ENCODE measurements around the gene LDHB.
"Not testable (repeated sequence)": the region's sequence is repeated elsewhere in the genome, so short reads cannot be mapped to it uniquely, and the experiment has no call there.

Gene LDHB

GRCh38 chr12:21675641-21676040, 18.0 kb upstream of the LDHB start:
- Mint-ChIP-seq H3K4me3 (no peak overlapping the region), H3K9me3 (no peaks in the 10 kb centered on the region), H3K27ac (no peak overlapping the region), H3K36me3 (ENCODE audit: low read depth) (peaks cover 2% of the 10 kb centered on the region), H3K27me3 (ENCODE audit: low read depth) (peaks cover 7% of the 10 kb centered on the region), H3K4me1 (ENCODE audit: low read depth) (peaks cover 35% of the 10 kb centered on the region)
- no peak for DNase-seq (ENCODE audit: low spot score)

- DNase-seq (ENCODE audit: low spot score): no peak
- Mint-ChIP-seq H3K36me3 (ENCODE audit: low read depth) (peaks cover 2% of the 10 kb centered on the region), H3K27ac (no peak overlapping the region), H3K27me3 (ENCODE audit: low read depth) (peaks cover 12% of the 10 kb centered on the region), H3K4me3 (no peak overlapping the region), H3K4me1 (ENCODE audit: low read depth) (peaks cover 35% of the 10 kb centered on the region), H3K9me3 (no peaks in the 10 kb centered on the region)
These were observed 17.5 kb upstream of the LDHB start for GRCh38 chr12:21675096-21675495.

- DNase-seq (ENCODE audit: low spot score); H3K36me3 Mint-ChIP-seq (ENCODE audit: low read depth); H3K4me3 Mint-ChIP-seq; H3K9me3 Mint-ChIP-seq; H3K27ac Mint-ChIP-seq: not testable (repeated sequence)
- H3K27me3 Mint-ChIP-seq (ENCODE audit: low read depth): peaks cover 20% of the 10 kb centered on the region
- peaks cover 29% of the 10 kb centered on the region for H3K4me1 Mint-ChIP-seq (ENCODE audit: low read depth)
These were observed 16.3 kb upstream of the LDHB start for GRCh38 chr12:21673830-21674552.

GRCh38 chr12:21672146-21672545, 14.5 kb upstream of the LDHB start:
- no peak for DNase-seq (ENCODE audit: low spot score)
- H3K27ac Mint-ChIP-seq: no peak overlapping the region
- no peaks in the 10 kb centered on the region for H3K36me3 Mint-ChIP-seq (ENCODE audit: low read depth)
- no peaks in the 10 kb centered on the region for H3K9me3 Mint-ChIP-seq
- H3K4me1 Mint-ChIP-seq (ENCODE audit: low read depth): peaks cover 12% of the 10 kb centered on the region
- peaks cover 29% of the 10 kb centered on the region for H3K27me3 Mint-ChIP-seq (ENCODE audit: low read depth)
- no peak overlapping the region for H3K4me3 Mint-ChIP-seq

- no peak for DNase-seq (ENCODE audit: low spot score)
- Mint-ChIP-seq H3K9me3 (no peaks in the 10 kb centered on the region), H3K27ac (no peak overlapping the region), H3K27me3 (ENCODE audit: low read depth) (peaks cover 28% of the 10 kb centered on the region), H3K4me1 (ENCODE audit: low read depth) (no peaks in the 10 kb centered on the region), H3K36me3 (ENCODE audit: low read depth) (no peaks in the 10 kb centered on the region), H3K4me3 (no peak overlapping the region)
These were observed 9.1 kb upstream of the LDHB start for GRCh38 chr12:21666722-21667121.

GRCh38 chr12:21665816-21666215, 8.2 kb upstream of the LDHB start:
- H3K36me3 Mint-ChIP-seq (ENCODE audit: low read depth): no peaks in the 10 kb centered on the region
- H3K4me3 Mint-ChIP-seq: no peak overlapping the region
- peaks cover 26% of the 10 kb centered on the region for H3K27me3 Mint-ChIP-seq (ENCODE audit: low read depth)
- no peaks in the 10 kb centered on the region for H3K9me3 Mint-ChIP-seq
- no peaks in the 10 kb centered on the region for H3K4me1 Mint-ChIP-seq (ENCODE audit: low read depth)
- DNase-seq (ENCODE audit: low spot score): no peak
- no peak overlapping the region for H3K27ac Mint-ChIP-seq

- no peaks in the 10 kb centered on the region for H3K9me3 Mint-ChIP-seq
- H3K4me1 Mint-ChIP-seq (ENCODE audit: low read depth): peaks cover 13% of the 10 kb centered on the region
- H3K27ac Mint-ChIP-seq: no peak overlapping the region
- H3K27me3 Mint-ChIP-seq (ENCODE audit: low read depth): peaks cover 3% of the 10 kb centered on the region
- no peak overlapping the region for H3K4me3 Mint-ChIP-seq
- no peak for DNase-seq (ENCODE audit: low spot score)
- H3K36me3 Mint-ChIP-seq (ENCODE audit: low read depth): peaks cover 5% of the 10 kb centered on the region
These were observed 4.6 kb upstream of the LDHB start for GRCh38 chr12:21662122-21662792.

- H3K27me3 Mint-ChIP-seq (ENCODE audit: low read depth); H3K36me3 Mint-ChIP-seq (ENCODE audit: low read depth); DNase-seq (ENCODE audit: low spot score); H3K9me3 Mint-ChIP-seq; H3K4me3 Mint-ChIP-seq; H3K27ac Mint-ChIP-seq: not testable (repeated sequence)
- H3K4me1 Mint-ChIP-seq (ENCODE audit: low read depth): peaks cover 13% of the 10 kb centered on the region
These were observed 3.9 kb upstream of the LDHB start for GRCh38 chr12:21661396-21662093.

- Mint-ChIP-seq H3K9me3 (no peaks in the 10 kb centered on the region), H3K36me3 (ENCODE audit: low read depth) (peaks cover 29% of the 10 kb centered on the region), H3K4me3 (no peak overlapping the region), H3K4me1 (ENCODE audit: low read depth) (peaks cover 28% of the 10 kb centered on the region), H3K27me3 (ENCODE audit: low read depth) (no peaks in the 10 kb centered on the region), H3K27ac (no peak overlapping the region)
- no peak for DNase-seq (ENCODE audit: low spot score)
These were observed 1.7 kb upstream of the LDHB start for GRCh38 chr12:21659383-21659782.

- peak; percentile 33 for DNase-seq (ENCODE audit: low spot score)
- Mint-ChIP-seq H3K36me3 (ENCODE audit: low read depth) (peaks cover 48% of the 10 kb centered on the region), H3K27me3 (ENCODE audit: low read depth) (no peaks in the 10 kb centered on the region), H3K9me3 (no peaks in the 10 kb centered on the region), H3K27ac (peak overlapping the region; percentile 99), H3K4me1 (ENCODE audit: low read depth) (peaks cover 44% of the 10 kb centered on the region), H3K4me3 (peak overlapping the region; percentile 99)
These were observed 727 bp downstream of the LDHB start for GRCh38 chr12:21656905-21657325.

GRCh38 chr12:21655591-21655990, 2.1 kb downstream of the LDHB start:
- H3K27ac Mint-ChIP-seq: peak overlapping the region; percentile 68
- peaks cover 56% of the 10 kb centered on the region for H3K4me1 Mint-ChIP-seq (ENCODE audit: low read depth)
- peak overlapping the region; percentile 99 for H3K4me3 Mint-ChIP-seq
- DNase-seq (ENCODE audit: low spot score): no peak
- no peaks in the 10 kb centered on the region for H3K27me3 Mint-ChIP-seq (ENCODE audit: low read depth)
- H3K9me3 Mint-ChIP-seq: no peaks in the 10 kb centered on the region
- H3K36me3 Mint-ChIP-seq (ENCODE audit: low read depth): peaks cover 61% of the 10 kb centered on the region

- H3K4me3 Mint-ChIP-seq: no peak overlapping the region
- no peaks in the 10 kb centered on the region for H3K27me3 Mint-ChIP-seq (ENCODE audit: low read depth)
- H3K36me3 Mint-ChIP-seq (ENCODE audit: low read depth): peaks cover 83% of the 10 kb centered on the region
- no peak overlapping the region for H3K27ac Mint-ChIP-seq
- DNase-seq (ENCODE audit: low spot score): no peak
- H3K4me1 Mint-ChIP-seq (ENCODE audit: low read depth): peaks cover 59% of the 10 kb centered on the region
- no peaks in the 10 kb centered on the region for H3K9me3 Mint-ChIP-seq
These were observed 5.8 kb downstream of the LDHB start for GRCh38 chr12:21651821-21652220.

GRCh38 chr12:21650997-21651396, 6.6 kb downstream of the LDHB start:
- H3K36me3 Mint-ChIP-seq (ENCODE audit: low read depth): peaks cover 81% of the 10 kb centered on the region
- H3K4me1 Mint-ChIP-seq (ENCODE audit: low read depth): peaks cover 61% of the 10 kb centered on the region
- H3K27ac Mint-ChIP-seq: peak overlapping the region; percentile 10

GRCh38 chr12:21649034-21649433, 8.6 kb downstream of the LDHB start:
- H3K27me3 Mint-ChIP-seq (ENCODE audit: low read depth): no peaks in the 10 kb centered on the region
- H3K4me3 Mint-ChIP-seq: no peak overlapping the region
- no peaks in the 10 kb centered on the region for H3K9me3 Mint-ChIP-seq
- H3K4me1 Mint-ChIP-seq (ENCODE audit: low read depth): peaks cover 62% of the 10 kb centered on the region
- H3K36me3 Mint-ChIP-seq (ENCODE audit: low read depth): peaks cover 76% of the 10 kb centered on the region
- no peak overlapping the region for H3K27ac Mint-ChIP-seq
- no peak for DNase-seq (ENCODE audit: low spot score)

More at GRCh38 chr12:21650997-21651396, 6.6 kb downstream of the LDHB start:
- no peak for DNase-seq (ENCODE audit: low spot score)
- Mint-ChIP-seq H3K9me3 (no peaks in the 10 kb centered on the region), H3K27me3 (ENCODE audit: low read depth) (no peaks in the 10 kb centered on the region), H3K4me3 (peak overlapping the region; percentile 7)

Measured in T-helper 2 cell treated with Interferon-gamma antibody and Interleukin-4, amounts not matched to agents 5 μg/mL and 100 μg/mL, for 36 hours (primary cell).